ENCODE measurements around the gene TBPL2.
"Not testable (repeated sequence)": the region's sequence is repeated elsewhere in the genome, so short reads cannot be mapped to it uniquely, and the experiment has no call there.

The TBPL2 gene

DNA sequence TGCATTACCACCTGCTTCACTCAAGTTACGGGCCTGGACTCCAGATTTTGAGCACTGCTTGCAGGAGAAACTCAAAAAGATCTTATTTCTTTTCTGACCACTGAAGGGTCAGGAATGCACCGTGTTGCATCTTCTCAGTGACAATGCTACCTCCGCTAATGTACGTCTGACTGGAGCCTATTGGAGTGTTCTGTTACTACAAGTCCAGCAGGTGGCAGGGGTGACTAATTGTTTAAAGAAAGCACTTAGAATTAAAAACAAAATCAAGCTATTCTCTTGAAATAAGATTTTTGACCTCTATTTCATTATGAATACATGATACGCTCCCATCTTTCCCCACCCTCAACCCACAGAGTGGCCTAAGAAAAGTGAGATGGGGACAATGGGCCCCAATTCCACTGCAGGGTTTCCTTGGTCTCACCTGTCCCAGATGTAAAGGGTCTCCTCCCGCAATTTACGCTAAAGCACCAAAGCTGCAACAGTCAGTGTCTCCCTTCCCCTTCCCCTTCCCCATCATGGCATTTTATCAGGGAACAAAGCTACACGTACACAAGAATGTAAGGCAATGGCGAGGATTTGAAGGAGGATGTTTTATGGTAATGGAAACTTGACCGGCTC lies 2.2 kb downstream of the TBPL2 start:
- no peak for DNase-seq

DNA sequence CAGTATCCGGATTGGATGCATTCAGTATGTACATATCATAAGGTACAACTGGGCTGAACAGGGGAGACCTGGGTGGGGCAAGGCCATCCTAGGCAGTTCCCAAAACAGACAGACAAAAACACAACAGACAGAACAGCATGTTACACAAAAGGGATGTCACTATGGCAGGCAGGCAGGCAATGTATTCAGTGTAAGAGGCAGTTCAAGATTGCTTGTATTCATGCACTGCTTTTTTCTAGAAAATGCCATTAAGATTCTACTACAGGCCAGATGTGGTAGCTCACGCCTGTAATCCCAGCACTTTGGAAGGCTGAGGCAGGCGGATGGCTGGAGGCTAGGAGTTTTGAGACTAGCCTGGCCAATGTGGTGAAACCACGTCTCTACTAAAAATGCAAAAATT lies 3.5 kb downstream of the TBPL2 start:
- no peak for DNase-seq

DNA sequence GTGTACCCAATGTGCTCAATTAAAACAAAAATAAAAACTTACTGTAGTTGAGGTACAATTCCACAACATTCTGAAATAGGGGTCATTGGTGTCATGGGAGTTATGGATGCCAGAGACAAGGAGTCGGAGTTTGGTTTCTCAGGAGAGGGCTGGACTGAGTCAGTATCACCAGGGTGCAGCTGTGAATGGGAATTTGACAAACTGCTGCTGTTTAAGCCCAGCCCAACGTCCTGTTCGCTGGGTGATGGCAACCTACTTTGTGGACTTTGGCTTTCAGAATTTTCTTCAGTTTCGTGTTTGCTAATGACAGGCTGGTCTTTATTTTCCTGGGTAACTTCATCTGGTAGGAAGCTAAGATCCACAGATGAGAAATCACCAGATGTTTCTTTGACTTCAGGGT lies 3.9 kb downstream of the TBPL2 start:
- no peak for DNase-seq

DNA sequence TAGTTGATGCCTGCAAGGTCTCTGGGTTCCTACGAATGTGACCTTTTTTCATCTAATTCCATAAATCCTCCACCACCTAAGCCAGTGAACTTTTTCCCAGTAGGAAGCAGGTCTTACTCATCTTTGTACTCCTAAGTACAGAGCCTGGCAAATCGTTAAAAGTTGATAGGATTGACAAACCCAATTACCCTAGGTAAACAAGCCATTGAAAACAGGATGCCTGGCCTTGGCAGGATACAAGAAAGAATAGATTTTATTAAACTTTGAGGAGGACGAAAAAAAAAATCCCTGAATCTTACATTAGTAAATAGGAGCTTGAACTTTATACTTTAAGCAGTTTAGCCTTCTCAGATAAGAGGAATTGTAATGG lies 5.6 kb downstream of the TBPL2 start:
- DNase-seq = no peak

DNA sequence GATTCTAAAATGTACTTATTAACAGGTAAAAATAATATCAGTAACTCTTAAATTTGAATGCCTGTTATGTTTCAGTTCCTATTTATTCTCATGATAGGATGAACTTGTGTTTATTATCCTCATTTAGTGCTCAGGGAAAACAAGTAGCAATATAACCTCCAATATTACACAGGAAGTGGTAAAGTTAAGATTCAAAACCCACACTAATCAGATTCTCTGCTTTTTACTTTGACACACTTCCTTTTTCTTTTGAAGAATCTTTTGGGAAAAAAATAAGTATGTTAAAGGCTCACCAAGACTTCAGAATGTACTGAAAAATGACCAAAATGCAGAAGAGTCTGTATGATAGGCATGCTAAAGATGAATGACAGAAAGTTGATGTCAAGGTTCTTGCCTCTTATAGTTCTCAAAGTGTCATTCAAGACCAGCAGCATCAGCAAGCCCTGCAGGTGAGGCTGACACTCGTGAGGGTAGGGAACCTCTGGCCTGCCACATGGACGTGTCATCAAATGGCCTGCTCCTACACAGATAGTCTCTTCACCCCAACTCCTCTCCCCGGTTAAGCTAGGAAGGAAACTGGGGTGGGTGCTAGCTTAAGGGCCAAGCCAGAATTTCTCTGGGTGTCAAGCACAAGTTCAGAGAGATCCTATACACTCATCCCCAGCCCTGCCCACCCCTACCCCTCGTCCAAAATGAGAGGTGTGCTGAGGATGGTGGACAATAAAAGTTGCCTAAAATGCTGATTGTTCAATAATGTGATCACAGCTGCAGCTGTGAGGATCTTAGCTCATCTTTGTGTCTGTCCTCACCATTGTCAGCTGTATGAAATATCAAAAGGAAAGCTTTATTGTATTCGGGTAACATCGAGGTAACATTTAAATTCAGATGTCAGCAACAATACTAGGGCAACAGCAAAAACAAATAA lies 6.3 kb downstream of the TBPL2 start:
- peak; percentile 34 for DNase-seq

DNA sequence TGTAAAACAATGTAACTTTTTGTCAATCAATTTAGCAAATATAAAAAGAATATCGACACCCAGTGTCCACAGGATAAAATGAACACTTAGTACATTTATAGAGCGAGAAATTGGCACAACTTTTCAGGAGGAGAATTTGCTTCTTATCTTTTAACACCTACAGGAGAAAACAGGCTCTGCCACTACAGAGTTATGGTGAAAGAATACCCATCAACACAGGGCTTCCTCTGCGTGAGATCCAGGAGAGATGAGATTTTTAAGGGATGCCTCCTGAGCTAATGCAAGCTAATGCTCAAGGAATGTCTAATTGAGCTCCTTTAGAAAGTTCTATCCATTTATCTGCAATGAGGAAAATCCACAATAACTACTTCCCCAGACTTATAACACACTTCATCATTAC lies 7.8 kb downstream of the TBPL2 start:
- DNase-seq = no peak

DNA sequence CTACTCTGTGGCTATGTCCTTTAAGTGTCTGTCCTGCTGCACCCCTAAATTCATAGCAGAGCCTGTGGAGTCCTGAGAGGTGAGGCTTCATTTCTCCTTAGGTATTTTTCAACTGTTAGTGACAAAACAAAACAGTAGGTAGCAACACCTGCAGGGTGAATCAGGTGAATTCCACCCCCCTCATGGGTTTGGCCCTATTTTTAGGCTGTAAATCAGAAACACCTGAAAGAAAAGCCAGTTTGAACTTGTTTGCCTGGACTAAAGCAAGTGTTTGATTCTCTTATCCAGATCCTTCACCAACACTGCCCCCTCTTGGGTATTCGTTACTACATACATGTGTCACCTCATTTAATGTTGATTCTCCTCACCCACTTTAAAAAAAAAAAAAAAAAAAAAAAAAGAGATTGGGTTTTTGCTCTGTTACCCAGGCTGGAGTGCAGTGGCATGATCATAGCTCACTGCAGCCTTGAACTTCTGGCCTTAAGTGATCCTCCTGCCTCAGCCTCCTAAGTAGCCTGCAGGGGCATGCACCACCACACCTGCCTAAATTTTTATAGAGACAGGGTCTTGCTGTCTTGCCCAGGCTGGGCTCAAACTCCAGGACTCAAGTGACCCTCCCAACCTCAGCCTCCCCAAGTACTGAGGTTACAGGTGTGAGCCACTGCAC lies 10.3 kb downstream of the TBPL2 start:
- peak; percentile 67 for DNase-seq

DNA sequence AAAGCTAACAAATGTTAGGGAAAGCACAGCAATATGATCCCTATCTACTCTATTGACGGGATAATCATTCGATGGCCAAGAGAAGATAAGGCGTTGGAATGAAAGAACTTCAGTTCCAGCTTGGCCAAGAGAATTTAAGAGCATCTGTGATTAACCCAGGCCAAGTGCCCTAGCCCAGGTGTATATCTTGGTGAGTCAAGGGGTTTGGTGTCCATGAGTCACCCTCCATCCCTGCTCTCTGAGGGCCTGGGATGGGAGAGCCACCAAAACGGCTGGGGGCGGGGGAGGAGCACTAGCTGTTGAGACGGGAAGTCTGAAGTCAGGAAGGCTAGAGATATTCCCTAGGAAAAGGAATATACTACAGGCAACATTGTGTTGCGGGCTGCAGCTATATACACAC lies 13.0 kb downstream of the TBPL2 start:
- DNase-seq = no peak

DNA sequence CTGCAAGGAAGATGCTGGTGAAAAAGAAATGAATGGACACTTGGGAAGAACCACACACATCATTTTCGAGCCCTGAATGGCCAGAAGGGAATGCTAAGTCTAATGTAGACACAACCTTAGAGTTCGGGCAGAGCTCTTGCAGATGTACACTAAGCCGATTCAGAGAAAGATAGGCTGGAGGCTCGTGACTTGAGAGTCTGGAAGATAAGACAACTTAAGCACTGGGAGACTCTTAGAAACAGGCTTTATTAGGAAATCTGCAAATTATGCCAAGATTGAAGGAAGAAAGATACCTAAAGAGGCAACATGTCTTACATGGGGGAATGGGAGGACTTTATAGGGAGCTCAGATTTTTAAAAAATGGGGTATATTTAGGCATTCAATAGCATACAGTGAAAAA lies 13.5 kb downstream of the TBPL2 start:
- no peak for DNase-seq

- no peak for DNase-seq
Observed at GRCh38 chr14:55425091-55425490, 15.3 kb downstream of the TBPL2 start.

DNA sequence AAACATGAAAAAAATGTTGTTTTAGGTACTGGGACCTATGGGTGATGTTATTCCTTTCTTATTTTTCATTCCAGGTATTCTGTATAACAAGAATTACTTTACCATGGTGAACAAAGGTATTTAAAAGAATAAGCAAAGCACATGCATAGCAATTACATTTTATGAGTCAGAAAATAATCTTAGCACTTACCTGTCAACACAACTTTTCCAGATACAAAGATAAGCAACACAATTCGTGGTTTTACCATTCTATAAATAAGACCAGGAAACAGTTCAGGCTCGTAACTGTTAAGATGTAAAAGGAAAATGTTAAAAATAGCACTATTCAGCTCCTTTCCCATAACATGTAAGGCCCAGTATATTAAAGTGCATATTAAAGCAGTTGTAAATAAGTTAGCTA lies 16.4 kb downstream of the TBPL2 start:
- DNase-seq = no peak

- not testable (repeated sequence) for DNase-seq
Observed at GRCh38 chr14:55422338-55422737, 18.1 kb downstream of the TBPL2 start.

DNA sequence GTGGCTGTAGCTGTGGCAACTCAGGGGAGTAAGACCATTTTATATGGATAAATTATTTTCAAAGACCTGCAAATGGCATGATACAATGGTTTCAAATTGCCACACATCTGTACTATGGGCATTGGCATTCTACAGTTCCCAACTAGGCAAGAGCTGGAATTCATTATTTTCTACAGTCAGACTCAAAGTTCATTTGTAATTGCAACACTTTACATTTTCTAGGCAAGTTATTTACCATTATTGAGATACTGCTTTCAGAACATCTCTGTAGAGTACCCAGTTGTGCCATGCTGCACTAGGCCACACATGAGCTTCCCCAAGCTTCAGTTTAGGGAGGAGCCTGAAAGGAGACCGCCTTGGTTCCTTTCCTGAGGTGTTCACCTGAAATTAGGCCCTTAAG lies 20.8 kb downstream of the TBPL2 start:
- DNase-seq = no peak

GRCh38 chr14:55418411-55418810 lies 22.0 kb downstream of the TBPL2 start:
- no peak for DNase-seq

DNA sequence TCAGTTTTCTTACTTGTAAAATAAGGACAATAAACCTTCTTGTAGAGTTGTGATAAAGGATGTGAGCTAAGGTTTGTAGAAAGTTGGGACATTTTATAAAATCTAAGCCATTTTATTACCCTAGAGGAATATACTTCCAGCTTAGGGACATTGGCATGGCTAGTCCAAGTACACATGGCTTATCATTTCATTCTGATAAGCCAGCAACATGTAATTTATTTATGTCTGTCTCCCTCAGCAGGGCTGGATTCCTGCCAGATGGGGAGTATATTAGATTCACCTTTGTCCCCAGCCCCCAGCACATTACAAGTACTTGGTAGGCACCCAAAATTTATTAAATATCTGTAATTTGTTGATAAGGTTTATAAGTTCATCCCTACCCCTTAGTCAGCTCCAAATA lies 22.5 kb downstream of the TBPL2 start:
- DNase-seq = no peak

GRCh38 chr14:55416866-55417265 lies 23.6 kb downstream of the TBPL2 start:
- DNase-seq = peak; percentile 47

DNA sequence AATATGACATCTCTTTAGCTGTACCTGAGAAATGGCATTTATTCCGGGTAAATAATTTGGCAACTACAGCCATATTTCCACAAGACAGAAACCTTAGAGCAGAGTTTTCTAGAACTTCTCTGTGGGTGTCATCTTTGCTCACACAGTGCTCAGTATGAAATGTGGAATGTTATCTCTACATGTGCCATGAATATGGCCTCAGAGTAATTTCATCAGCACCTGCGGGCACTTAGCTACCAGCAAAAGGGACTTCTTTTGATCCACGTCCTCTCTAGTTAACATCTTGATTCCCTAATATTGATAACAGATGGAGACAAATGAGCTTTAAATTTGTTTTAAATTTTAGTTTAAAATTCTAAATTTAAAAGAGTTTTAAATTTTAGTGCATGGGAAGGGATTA lies 25.9 kb downstream of the TBPL2 start:
- no peak for DNase-seq

GRCh38 chr14:55412676-55413075 lies 27.7 kb downstream of the TBPL2 start:
- no peak for DNase-seq

DNA sequence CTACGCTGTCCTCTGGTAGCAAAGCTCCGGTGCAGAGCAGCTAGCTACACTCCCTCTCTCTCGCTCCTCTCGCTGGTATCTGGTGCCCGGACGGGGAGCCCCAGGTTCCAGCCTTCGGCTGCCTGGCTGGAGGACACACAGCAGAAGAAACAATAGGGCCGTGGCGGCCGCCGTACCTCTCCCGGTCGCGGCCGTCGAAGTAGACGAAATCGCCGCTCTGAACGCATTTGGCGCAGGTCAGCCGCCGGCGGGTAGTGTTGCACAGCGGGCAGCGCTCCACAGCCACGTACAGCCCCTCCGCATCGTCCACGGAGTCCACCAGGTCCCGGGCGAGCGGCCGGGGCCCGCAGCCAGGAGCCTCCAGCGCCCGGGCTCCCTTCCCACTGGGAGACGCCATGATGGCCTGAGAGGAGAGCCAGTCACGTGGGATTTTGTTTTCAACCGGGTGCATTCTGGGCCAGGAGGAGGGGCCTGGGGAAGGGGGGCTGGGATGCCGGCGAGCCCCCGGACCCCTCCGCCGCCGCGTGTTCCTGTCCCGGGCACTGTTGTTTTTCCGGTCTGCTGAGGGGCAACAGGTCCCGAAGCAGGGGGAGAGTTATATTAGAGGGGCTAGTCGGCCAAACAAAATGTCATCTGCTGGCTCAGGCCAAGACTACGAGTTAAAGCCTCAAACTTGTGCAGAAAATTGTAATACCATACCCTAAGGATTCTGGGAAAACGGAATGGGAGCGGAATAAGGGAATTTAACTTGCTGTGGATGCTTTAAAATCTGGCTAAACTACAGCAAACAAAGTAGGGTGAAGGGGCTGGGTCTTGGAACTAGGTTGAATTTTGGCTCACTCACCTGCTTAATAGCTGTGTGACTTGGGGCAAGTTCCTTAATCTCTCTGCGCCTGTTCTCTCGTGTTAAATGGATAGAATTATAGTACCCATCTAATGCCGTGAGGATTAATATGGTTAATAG lies 28.7 kb downstream of the TBPL2 start, which contains the start of gene ATG14:
Gene ATG14 (minus strand): TSS at position 405 of the 964 bp plus-strand sequence. CDS start 8 bp downstream, at position 397.
- peak; percentile 78 for DNase-seq

- DNase-seq = no peak
Observed at GRCh38 chr14:55410876-55411275, 29.5 kb downstream of the TBPL2 start.

GRCh38 chr14:55404173-55404854 lies 36.1 kb downstream of the TBPL2 start:
- no peak for DNase-seq

DNA sequence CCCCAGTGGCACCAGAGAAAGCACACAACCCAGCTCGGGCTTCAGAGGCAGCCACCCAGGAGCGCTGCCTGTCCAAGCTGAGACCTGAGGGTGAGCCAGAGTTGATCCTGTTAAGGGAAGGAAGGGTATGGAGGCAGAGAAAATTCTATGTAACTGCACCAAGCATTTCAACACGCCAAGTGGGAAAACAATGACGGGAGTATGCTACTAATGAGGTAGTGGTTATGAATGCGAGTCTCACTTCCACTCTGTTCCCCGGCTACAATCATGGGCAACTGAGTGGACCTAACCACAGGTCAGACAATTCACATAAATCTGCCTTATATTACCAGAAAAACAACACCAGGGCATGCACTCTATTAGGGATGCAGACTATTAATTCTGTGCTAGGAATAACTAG lies 38.7 kb downstream of the TBPL2 start:
- DNase-seq = no peak

All from CD4-positive, alpha-beta T cell treated with Interleukin-17A for 4 hours (primary cell).